HTR-8/SVneo (cell line): ENCODE results near the gene PSMD7.
"Not testable (repeated sequence)": the region's sequence is repeated elsewhere in the genome, so short reads cannot be mapped to it uniquely, and the experiment has no call there.

Experiments used
- DNase-seq: peaks from one replicate; pipeline ENCODE4 v3.0.0; 2011; ENCODE audit warnings: low spot score, mixed read lengths; ENCODE audit not compliant: insufficient read length
- FAIRE-seq: peaks from 2 replicates; lab custom pipeline; 2011; peaks lifted over from hg19 to GRCh38; lab: Jason Lieb, UNC

Gene PSMD7

DNA sequence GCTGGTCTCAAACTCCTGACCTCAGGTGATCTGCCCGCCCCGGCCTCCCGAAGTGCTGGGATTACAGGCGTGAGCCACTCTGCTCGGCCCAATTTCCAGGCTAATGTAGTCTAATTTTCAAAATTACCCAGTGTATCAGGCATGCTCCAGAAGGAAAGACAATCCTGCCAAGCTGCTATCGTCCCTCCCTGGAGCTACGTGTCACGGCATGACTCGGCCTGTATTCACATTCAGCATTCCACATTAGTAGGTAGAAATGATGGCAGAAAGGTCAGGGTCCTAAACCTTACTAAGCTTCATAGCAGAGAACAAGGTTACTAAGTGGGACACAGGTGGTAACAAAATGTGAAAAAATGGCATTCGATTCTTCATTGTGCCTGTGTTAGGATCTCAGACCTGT lies 42.6 kb downstream of the PSMD7 start:
- not testable (repeated sequence) for DNase-seq
- peak; percentile 97 for FAIRE-seq

DNA sequence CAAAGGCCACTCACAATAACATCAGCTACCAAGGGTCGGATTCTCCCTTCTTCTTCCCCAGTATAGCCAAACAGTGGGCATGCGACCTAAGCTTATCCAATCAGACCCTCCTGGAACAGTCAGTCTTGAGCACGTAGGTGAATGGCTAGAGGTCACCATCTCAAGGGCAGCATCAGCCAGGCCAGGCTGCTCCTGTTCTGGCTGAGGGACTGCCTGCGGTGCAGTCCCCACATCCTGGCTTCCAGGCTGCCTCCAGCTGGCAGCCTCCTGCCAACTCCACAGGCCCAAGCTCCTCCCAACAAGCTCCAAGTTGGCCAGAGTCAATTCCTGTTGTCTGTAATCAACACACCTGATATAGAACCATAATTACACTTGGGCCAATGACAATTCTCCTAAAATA lies 56.4 kb downstream of the PSMD7 start:
- peak; percentile 80 for FAIRE-seq
- DNase-seq, result not testable (repeated sequence)
